GM19438 (cell line): ENCODE measurements around the gene DDX3X.
"Not testable (repeated sequence)": the region's sequence is repeated elsewhere in the genome, so short reads cannot be mapped to it uniquely, and the experiment has no call there.

Source experiments
- ATAC-seq: cut with Tn5 transposase; IDR thresholded peaks from one replicate; pipeline ENCODE4 v1.9.1; 2021; ENCODE audit warnings: low read depth; ENCODE audit not compliant: unreplicated experiment

Gene DDX3X

DNA sequence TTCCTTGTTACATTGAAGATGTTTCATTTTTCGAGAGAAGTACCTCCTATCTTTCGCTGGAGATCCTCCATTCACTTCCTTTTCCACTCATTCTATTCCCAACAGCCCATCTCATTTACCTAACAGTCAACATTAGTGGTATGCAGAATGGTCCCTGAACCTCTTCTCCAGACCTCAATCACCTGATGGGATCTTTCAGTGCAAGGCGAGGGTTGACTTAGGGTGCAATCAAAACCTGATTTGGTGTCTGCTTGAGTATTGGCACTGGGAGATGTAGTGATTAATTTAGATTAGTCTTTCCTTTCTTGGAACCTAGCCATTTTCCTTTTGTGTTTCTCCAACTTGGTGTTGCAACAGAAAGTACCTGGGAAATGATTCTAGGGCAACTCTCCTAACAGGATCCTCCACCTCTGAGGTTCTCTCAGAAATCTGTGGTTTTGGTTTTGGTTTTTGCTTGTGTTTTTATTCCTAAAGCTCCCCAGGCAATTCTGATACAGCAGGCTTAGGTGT, 18.4 kb downstream of the DDX3X start:
- ATAC-seq = no peak

DNA sequence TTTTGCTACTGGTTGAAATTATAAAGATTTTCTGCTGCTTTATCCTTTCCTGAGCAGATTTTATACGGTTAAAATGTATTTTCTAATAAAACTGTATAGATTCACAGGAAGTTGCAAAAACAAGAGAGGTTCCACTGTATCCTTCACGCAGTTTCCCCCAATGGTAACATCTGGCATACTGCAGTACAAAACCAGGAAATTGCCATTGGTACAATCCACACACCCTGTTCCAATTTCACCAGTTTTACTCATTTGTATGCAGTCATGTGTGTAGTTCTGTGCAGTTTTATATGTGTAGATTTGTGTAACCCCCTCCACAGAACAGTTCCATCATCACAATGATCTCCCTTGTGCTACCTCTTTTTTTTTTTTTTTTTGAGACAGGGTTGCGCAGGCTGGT, 20.0 kb downstream of the DDX3X start:
- ATAC-seq = no peak

GRCh38 chrX:41369152-41369551, 35.2 kb downstream of the DDX3X start:
- ATAC-seq = no peak

DNA sequence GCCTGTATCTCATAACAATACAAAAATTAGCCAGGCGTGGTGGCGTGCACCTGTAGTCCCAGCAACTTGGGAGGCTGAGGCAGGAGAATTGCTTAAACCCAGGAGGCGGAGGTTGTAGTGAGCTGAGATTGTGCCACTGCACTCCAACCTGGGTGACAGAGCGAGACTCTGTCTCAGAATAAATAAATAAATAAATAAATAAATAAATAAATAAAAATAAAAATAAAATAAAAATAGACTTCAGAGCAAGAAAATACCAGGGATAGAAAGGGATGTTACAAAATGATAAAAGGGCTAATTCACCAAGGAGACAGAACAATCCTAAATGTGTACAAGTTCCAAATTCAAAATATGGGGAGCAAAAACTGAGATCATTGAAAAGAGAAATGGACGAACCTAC, 37.6 kb downstream of the DDX3X start:
- ATAC-seq = not testable (repeated sequence)

GRCh38 chrX:41373989-41374606, 40.1 kb downstream of the DDX3X start:
- ATAC-seq = no peak

DNA sequence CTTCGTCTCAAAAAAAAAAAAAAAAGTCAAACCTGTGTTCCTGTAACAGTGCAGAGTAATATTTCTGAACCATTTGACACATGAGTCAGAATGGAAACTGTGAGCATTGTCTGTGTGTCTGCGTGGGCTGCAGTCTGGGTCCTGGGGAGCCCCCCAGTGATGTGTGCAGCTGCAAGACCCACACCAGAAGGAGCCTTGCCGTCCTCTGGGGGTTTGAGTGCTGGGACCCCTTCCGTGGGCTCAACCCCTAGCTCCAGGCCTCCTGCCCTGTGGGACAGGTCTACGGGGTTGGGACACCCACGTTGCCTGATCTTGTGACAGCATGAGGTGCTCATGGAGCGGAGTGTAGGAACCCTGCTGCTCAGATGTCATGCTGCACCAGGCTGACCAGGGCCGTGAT, 43.7 kb downstream of the DDX3X start:
- ATAC-seq = no peak

GRCh38 chrX:41381685-41382084, 47.7 kb downstream of the DDX3X start:
- no peak for ATAC-seq

- ATAC-seq = no peak
Observed at GRCh38 chrX:41382714-41383645, 49.0 kb downstream of the DDX3X start.

DNA sequence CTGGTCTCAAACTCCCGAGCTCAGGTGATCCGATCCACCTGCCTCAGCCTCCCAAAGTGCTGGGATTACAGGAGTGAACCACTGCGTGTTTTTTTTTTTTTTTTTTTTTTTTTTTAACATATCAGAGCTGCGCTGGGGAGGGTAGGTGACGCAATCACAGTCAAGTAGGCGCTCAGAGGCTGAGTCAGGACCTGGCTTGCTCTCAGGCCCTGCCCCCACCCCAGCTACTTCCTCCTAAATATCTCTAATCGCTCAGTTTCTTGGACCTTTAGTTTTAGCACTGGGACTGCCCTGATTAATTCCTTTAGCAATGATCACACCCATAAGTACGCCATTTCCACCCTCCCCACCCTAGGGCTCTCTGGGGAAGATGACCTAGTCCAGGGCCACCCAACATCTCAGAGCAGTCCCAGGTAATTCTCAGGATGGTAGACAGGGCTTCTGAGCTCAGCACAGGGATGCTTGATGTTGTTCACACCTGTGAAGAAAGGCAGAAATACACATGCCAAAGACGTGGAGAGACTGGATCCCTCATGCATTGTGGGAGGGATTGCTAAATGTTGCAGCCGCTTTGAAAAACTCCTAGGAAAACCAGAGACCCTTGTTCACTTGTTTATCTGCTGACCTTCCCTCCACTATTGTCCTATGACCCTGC, 50.2 kb downstream of the DDX3X start:
- no peak for ATAC-seq

- ATAC-seq = no peak
Observed at GRCh38 chrX:41386222-41386990, 52.4 kb downstream of the DDX3X start.

GRCh38 chrX:41388543-41388942, 54.6 kb downstream of the DDX3X start:
- no peak for ATAC-seq

DNA sequence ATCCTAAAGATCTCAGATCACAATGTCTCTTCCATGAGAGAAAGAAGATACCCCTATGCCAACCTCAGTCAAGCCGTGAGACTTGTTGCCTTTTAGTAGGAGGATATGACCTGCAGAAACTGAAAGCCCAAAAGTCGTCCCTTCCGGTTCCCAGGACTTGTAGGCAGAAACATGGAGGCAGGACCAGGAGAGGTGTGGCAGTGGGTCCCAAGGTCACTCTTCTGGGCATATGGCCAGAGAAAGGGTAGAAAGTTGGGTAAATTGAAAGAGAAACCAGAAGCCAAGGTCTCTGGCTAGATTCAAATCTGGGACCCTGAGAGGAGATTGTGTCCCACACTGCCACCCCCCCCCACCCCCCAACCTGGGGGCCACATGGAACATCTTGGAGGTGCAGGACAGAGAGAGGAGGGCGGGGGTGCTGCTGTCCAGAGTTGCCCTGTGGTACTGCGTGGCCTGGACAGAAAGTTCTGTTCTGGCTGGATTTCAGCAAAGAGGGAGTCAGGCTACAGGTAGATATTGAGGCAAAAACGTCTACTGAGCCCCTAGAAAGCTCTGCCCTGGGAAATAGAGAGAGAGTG, 55.4 kb downstream of the DDX3X start:
- ATAC-seq = no peak

- ATAC-seq = not testable (repeated sequence)
Observed at GRCh38 chrX:41390576-41390975, 56.6 kb downstream of the DDX3X start.

DNA sequence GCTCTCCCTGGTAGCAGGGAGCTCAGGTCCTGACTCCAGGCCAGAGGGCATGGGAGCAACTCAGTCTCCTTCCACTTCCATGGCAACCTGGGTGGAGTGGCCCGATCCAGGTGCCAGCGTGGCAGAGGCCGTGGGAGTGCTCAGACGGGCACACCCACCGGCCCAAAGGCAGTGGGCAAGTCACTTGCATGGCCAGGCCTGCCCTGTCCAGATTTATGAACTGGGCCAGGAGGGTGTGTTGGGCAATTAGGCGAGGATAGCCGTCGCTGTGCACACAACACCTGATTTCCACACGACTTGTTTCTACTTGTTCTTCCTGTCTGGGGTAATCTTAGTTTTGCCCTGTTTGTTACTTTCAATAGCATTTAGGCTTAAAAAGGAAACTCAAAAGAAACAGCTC, 57.6 kb downstream of the DDX3X start:
- ATAC-seq = no peak

DNA sequence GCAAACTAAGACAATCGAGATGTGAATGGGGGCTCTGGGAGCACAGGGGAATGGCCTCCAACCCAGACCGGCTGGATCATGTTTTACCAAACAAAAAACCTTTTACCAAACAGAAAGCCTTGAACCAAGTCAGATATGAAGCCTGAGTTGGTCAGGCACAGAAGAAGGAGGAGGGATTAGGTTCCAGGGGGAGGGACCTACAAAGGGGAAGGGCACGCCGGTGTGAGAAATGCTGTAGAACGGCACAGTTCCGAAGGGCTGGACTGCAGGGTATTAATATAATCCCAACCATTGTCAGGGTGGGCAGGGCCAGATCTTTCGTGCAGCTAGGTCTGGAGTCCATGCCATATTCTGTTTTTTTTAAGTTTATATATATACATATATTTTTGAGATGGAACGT, 60.3 kb downstream of the DDX3X start:
- no peak for ATAC-seq

DNA sequence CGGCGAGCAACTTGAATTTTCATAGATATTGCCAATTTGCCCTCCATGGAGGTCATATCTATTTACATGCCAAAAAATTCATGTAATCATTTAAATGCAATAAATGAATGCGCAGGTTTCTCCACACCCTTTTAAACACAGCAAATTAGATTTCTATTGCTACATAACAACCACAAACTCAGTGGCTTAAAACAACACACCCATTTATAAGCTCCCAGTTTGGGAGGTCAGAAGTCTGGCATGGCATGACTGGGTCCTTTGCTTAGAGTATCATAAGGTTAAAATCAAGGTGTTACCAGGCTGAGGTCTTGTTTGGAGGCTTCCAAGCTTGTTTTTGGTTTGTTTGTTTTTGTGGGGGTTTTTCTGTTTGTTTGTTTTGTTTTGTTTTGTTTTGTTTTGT, 63.3 kb downstream of the DDX3X start:
- no peak for ATAC-seq

GRCh38 chrX:41397768-41398167, 63.8 kb downstream of the DDX3X start:
- ATAC-seq = no peak

GRCh38 chrX:41402556-41402955, 68.6 kb downstream of the DDX3X start:
- not testable (repeated sequence) for ATAC-seq

DNA sequence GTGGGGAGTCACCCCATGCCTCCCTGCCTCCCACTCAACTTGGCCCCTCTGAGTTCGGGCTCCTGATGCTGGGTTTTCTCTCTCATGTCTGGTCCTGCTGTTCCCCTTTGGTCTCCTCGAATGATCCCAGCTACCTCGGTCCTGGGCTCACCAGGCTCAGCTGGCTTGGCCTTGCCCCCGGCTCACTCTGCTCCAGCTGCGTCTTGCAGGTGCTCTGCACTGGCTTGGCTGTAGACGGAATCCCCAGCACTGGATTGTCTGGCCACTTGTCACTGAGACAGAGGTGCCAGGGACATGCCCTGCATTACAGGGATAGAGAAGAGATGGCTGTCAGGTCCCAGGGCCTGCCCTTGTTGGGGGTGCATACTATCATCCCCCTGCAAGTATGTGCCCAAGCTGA, 71.6 kb downstream of the DDX3X start:
- ATAC-seq = no peak

DNA sequence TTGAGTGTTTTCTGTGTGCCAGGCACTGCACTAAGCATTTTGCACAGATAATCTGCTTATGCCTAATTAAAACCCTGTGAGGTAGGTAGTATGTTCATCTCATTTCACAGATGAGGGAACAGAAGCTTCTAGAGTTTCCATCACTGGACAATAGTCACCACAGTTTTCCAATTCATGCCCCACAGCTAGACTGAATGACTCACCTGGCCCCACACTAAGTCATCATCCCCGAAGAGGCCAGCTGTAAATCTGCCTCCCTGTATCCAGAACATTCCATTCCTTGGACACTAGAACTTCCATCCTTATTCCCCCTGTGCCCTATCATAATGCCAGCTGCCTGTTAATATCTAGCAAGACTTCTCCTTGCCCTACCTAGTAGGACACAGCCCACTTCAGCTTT, 72.2 kb downstream of the DDX3X start:
- ATAC-seq = no peak
